ENCODE measurements around the gene SDF2.

GRCh38 chr17:28646039-28646754 is 15.5 kb downstream of the SDF2 start:
- TF ChIP-seq, protein P1, sequence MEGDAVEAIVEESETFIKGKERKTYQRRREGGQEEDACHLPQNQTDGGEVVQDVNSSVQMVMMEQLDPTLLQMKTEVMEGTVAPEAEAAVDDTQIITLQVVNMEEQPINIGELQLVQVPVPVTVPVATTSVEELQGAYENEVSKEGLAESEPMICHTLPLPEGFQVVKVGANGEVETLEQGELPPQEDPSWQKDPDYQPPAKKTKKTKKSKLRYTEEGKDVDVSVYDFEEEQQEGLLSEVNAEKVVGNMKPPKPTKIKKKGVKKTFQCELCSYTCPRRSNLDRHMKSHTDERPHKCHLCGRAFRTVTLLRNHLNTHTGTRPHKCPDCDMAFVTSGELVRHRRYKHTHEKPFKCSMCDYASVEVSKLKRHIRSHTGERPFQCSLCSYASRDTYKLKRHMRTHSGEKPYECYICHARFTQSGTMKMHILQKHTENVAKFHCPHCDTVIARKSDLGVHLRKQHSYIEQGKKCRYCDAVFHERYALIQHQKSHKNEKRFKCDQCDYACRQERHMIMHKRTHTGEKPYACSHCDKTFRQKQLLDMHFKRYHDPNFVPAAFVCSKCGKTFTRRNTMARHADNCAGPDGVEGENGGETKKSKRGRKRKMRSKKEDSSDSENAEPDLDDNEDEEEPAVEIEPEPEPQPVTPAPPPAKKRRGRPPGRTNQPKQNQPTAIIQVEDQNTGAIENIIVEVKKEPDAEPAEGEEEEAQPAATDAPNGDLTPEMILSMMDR (IDR thresholded peaks at IDR 0.05): no peak
- TF ChIP-seq POLR2A (IDR thresholded peaks at IDR 0.05): no peak
- TF ChIP-seq EP300 (IDR thresholded peaks at IDR 0.05): no peak
